Neural cell (in vitro differentiated cells): Measurements from ENCODE around the gene SF3B3. TPM values are rescaled to one million over a fixed set of nuclear protein-coding genes. Genes with fewer than 3 reads are reported as not detected.

ENCODE experiments used
- H2AFZ ChIP-seq: fragments of 200-600, 300-800 bp; sonication (generic), shearing (Covaris generic); 2 replicates; pipeline ENCODE4 v1.6.0; 2014; ENCODE audit warnings: low read depth, mild to moderate bottlenecking, antibody characterized with exemption, low read length, moderate library complexity
- H3F3A ChIP-seq: fragments of 200-600 bp; shearing (Covaris generic); 2 replicates; pipeline ENCODE4 v1.6.1; 2016; ENCODE audit warnings: mild to moderate bottlenecking, moderate library complexity, mixed read lengths, antibody characterized with exemption, low read length; ENCODE audit not compliant: insufficient read depth, poor library complexity, severe bottlenecking
- H3K27ac ChIP-seq: fragments of 200-600, 300-800 bp; sonication (generic), shearing (Covaris generic); 2 replicates; pipeline ENCODE4 v1.5.1; 2014; ENCODE audit warnings: mild to moderate bottlenecking, low read length, moderate library complexity
- H3K27me3 ChIP-seq: fragments of 300-800, 200-600 bp; sonication (generic), shearing (Covaris generic); 2 replicates; pipeline ENCODE4 v1.6.0; 2014; ENCODE audit warnings: mild to moderate bottlenecking, low read depth, low read length, moderate library complexity; ENCODE audit not compliant: insufficient read depth
- H3K36me3 ChIP-seq: fragments of 300-800, 200-600 bp; sonication (generic), shearing (Covaris generic); 2 replicates; pipeline ENCODE4 v1.5.1; 2014; ENCODE audit warnings: mild to moderate bottlenecking, antibody characterized with exemption, low read length, moderate library complexity; ENCODE audit not compliant: insufficient read depth
- H3K4me2 ChIP-seq: fragments of 300-800, 200-600 bp; sonication (generic), shearing (Covaris generic); 2 replicates; pipeline ENCODE4 v1.6.0; 2014; ENCODE audit warnings: mild to moderate bottlenecking, low read length
- H3K4me3 ChIP-seq: fragments of 300-800, 200-600 bp; sonication (generic), shearing (Covaris generic); 2 replicates; pipeline ENCODE4 v1.5.1; 2014; ENCODE audit warnings: mild to moderate bottlenecking, low read length, moderate library complexity
- H3K79me2 ChIP-seq: fragments of 200-600 bp; shearing (Covaris generic); replicated peaks from 2 replicates; pipeline ENCODE4 v1.6.0; 2014; ENCODE audit warnings: mild to moderate bottlenecking, low read length, moderate library complexity; ENCODE audit not compliant: insufficient read depth
- H3K9ac ChIP-seq: fragments of 300-800, 200-600 bp; sonication (generic), shearing (Covaris generic); 2 replicates; pipeline ENCODE4 v1.6.1; 2016; ENCODE audit warnings: mild to moderate bottlenecking, low read length, mixed read lengths
- H3K9me2 ChIP-seq: fragments of 200-600 bp; shearing (Covaris generic); 2 replicates; pipeline ENCODE4 v1.6.1; 2016; ENCODE audit warnings: mild to moderate bottlenecking, low read length, mixed read lengths; ENCODE audit not compliant: insufficient read depth
- H3K9me3 ChIP-seq: fragments of 200-600, 300-800 bp; sonication (generic), shearing (Covaris generic); 2 replicates; pipeline ENCODE4 v1.6.1; 2016; ENCODE audit warnings: mild to moderate bottlenecking, mixed run types, low read length, moderate library complexity, mixed read lengths
- H4K20me1 ChIP-seq: fragments of 200-600 bp; shearing (Covaris generic); 2 replicates; pipeline ENCODE4 v1.6.1; 2016; ENCODE audit warnings: mild to moderate bottlenecking, mixed run types; ENCODE audit not compliant: insufficient read depth
- CTCF ChIP-seq: fragments of 450-650 bp; IDR thresholded peaks from 2 replicates; pipeline ENCODE4 v1.5.1; 2014; ENCODE audit warnings: antibody characterized with exemption, mild to moderate bottlenecking, moderate library complexity; ENCODE audit not compliant: poor library complexity, severe bottlenecking
- EP300 ChIP-seq: fragments of 450-650 bp; conservative IDR thresholded peaks from 2 replicates; pipeline ENCODE4 v1.6.1; 2014; ENCODE audit warnings: antibody characterized with exemption, mild to moderate bottlenecking, moderate library complexity; ENCODE audit not compliant: poor library complexity, severe bottlenecking
- EZH2 ChIP-seq: fragments of 200-600, 300-800 bp; shearing (Covaris generic), sonication (generic); IDR thresholded peaks from 2 replicates; pipeline ENCODE4 v1.6.1; 2014; ENCODE audit warnings: antibody characterized with exemption, low read length, borderline replicate concordance, mild to moderate bottlenecking; ENCODE audit not compliant: insufficient read depth, poor library complexity, severe bottlenecking
- MXI1 ChIP-seq: fragments of 450-650 bp; conservative IDR thresholded peaks from 2 replicates; pipeline ENCODE4 v1.6.1; 2014; ENCODE audit warnings: antibody characterized with exemption, mild to moderate bottlenecking; ENCODE audit not compliant: poor library complexity, severe bottlenecking
- POLR2AphosphoS5 ChIP-seq: IDR thresholded peaks from 2 replicates; pipeline ENCODE4 v1.6.1; 2012
- RAD21 ChIP-seq: fragments of 450-650 bp; conservative IDR thresholded peaks from 2 replicates; pipeline ENCODE4 v1.6.1; 2014; ENCODE audit warnings: antibody characterized with exemption, mild to moderate bottlenecking, moderate library complexity
- SMC3 ChIP-seq: fragments of 450-650 bp; conservative IDR thresholded peaks from 2 replicates; pipeline ENCODE4 v1.6.1; 2014; ENCODE audit warnings: antibody characterized with exemption, mild to moderate bottlenecking, moderate library complexity; ENCODE audit not compliant: poor library complexity
- TAF1 ChIP-seq: IDR thresholded peaks from 2 replicates; pipeline ENCODE4 v1.6.1; 2012; ENCODE audit warnings: low read depth
- polyA plus RNA-seq: library from polyadenylated mRNA; depleted of rRNA; stranded (reverse); fragments of >200 nt; gene quantifications from 2 replicates; pipeline ENCODE4 v1.2.3, GENCODE V29; 2014
- TF ChIP-seq, protein P1 (sequence below): IDR thresholded peaks from 2 replicates; pipeline ENCODE4 v1.6.1; 2012; ENCODE audit warnings: borderline replicate concordance

SF3B3 gene
- polyA plus RNA-seq, 1 donor from 2014 or later, result 90.0 TPM

- Histone ChIP-seq H3K27me3 (no peaks in the 10 kb centered on the region), H3K9me3 (no peaks in the 10 kb centered on the region), H3K79me2 (peaks cover 2% of the 10 kb centered on the region), H3K9me2 (no peaks in the 10 kb centered on the region), H2AFZ (no peak overlapping the region), H4K20me1 (no peaks in the 10 kb centered on the region), H3K4me2 (no peak overlapping the region), H3F3A (no peaks in the 10 kb centered on the region), H3K27ac (no peak overlapping the region), H3K9ac (no peak overlapping the region), H3K4me3 (no peak overlapping the region), H3K36me3 (peaks cover 16% of the 10 kb centered on the region)
- TF ChIP-seq, protein P1, sequence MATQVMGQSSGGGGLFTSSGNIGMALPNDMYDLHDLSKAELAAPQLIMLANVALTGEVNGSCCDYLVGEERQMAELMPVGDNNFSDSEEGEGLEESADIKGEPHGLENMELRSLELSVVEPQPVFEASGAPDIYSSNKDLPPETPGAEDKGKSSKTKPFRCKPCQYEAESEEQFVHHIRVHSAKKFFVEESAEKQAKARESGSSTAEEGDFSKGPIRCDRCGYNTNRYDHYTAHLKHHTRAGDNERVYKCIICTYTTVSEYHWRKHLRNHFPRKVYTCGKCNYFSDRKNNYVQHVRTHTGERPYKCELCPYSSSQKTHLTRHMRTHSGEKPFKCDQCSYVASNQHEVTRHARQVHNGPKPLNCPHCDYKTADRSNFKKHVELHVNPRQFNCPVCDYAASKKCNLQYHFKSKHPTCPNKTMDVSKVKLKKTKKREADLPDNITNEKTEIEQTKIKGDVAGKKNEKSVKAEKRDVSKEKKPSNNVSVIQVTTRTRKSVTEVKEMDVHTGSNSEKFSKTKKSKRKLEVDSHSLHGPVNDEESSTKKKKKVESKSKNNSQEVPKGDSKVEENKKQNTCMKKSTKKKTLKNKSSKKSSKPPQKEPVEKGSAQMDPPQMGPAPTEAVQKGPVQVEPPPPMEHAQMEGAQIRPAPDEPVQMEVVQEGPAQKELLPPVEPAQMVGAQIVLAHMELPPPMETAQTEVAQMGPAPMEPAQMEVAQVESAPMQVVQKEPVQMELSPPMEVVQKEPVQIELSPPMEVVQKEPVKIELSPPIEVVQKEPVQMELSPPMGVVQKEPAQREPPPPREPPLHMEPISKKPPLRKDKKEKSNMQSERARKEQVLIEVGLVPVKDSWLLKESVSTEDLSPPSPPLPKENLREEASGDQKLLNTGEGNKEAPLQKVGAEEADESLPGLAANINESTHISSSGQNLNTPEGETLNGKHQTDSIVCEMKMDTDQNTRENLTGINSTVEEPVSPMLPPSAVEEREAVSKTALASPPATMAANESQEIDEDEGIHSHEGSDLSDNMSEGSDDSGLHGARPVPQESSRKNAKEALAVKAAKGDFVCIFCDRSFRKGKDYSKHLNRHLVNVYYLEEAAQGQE, result no peak
- TF ChIP-seq CTCF (no peak), EZH2 (no peak), EP300 (no peak), POLR2AphosphoS5 (no peak), TAF1 (no peak), RAD21 (no peak), MXI1 (no peak), SMC3 (no peak)
Measured at GRCh38 chr16:70544548-70544947, 20.9 kb downstream of the SF3B3 start.

GRCh38 chr16:70548936-70549335 is 25.3 kb downstream of the SF3B3 start:
- Histone ChIP-seq H3K4me3 (no peak overlapping the region), H3K36me3 (peaks cover 16% of the 10 kb centered on the region), H3K27ac (no peak overlapping the region), H3K27me3 (no peaks in the 10 kb centered on the region), H3K9me2 (no peaks in the 10 kb centered on the region), H2AFZ (no peak overlapping the region), H3F3A (no peaks in the 10 kb centered on the region), H3K9ac (no peak overlapping the region), H3K4me2 (no peak overlapping the region), H3K79me2 (peaks cover 2% of the 10 kb centered on the region), H4K20me1 (no peaks in the 10 kb centered on the region), H3K9me3 (no peaks in the 10 kb centered on the region)
- TF ChIP-seq POLR2AphosphoS5 (no peak), TAF1 (no peak), RAD21 (no peak), CTCF (no peak), EP300 (no peak), MXI1 (no peak), EZH2 (no peak), SMC3 (no peak)
- TF ChIP-seq, protein P1, result no peak
